A549 treated with CpdA at 1 μM for 4 hours (cell line): ENCODE data around the gene C1QTNF7. TPM values are rescaled to one million over a fixed set of nuclear protein-coding genes. Genes with fewer than 3 reads are reported as not detected.

Source experiments
- total RNA-seq: library from RNA; stranded (reverse); fragments of 200-300 nt; extraction: Qiagen RNA extraction; gene quantifications from 5 replicates; pipeline ENCODE4 v1.2.3, GENCODE V29; 2022; ENCODE audit warnings: low read depth

C1QTNF7 gene, protein sequence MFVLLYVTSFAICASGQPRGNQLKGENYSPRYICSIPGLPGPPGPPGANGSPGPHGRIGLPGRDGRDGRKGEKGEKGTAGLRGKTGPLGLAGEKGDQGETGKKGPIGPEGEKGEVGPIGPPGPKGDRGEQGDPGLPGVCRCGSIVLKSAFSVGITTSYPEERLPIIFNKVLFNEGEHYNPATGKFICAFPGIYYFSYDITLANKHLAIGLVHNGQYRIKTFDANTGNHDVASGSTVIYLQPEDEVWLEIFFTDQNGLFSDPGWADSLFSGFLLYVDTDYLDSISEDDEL
- total RNA-seq = not detected in 5 replicates

DNA sequence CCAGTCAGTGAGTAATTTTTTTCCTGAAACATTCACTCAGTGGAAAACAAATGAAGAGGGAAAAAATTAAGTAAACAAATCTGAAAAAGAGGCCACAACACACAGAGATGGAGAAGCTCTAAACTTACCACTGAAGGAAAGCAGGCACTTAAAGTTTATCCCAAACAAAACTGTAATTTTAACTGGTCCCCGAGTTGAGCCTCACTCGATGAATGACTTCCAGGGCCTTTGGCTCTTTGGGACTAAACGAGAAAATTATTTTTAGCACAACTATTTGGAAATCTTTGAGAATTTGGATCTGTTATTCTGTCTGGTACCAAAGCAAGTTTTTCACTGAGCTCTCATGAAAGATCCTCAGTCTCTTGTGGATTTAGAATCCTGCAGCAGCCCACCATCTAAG lies at the start of gene C1QTNF7:
TSS of gene C1QTNF7 (plus strand) at position 333 of the 400 bp plus-strand sequence. CDS start 7,711 bp downstream, outside the sequence.

DNA sequence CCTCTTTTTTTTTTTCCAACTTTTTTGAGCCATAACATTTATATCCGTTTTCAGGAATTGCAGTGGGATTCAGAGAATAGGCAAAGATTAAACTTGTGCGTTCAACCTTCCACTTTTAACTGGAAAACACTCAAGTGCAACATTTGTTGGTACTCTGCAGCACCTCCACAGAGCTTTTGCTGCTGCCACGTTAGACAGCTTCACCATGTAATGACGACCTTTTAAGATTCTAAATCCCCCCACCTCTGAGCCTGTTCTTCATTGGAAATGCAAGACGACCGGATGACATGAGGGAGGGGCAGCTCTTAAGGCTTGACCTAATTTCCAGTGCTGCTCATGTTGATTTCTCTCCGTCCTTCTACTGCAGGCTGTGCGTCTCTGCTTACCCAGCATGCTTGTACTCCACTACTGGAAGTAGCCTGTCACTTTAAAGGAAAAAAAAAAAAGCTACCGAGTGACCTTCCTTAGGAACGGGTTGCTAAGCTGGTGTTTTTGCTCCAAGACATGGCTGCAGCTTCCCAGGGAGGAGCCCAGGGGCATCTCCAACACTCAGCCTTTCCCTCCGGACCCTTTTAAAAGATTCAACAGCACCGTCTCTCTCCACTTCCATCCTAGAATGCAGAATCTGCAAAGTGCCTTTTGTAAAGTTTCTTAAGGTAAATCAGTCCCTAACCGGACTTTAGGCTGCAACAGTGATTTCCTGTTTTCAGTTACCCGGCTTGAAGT lies 41.7 kb downstream of the C1QTNF7 start, which contains the start of gene CC2D2A:
TSS of gene CC2D2A (plus strand) at position 481 of the 726 bp plus-strand sequence. CDS start 6,051 bp downstream, outside the sequence.

Other genes starting within 250 kb of the C1QTNF7 start
- 10.0 to 14.3 TPM (median 12.9 TPM) in 5 replicates for gene CC2D2A, start 41.8 kb downstream of the C1QTNF7 start, total RNA-seq
- gene FBXL5, start 227.3 kb downstream of the C1QTNF7 start, total RNA-seq = 26.5 to 35.1 TPM (median 30.8 TPM) in 5 replicates